PC-3 (cell line): ENCODE measurements around the gene FAM168A. TPM values are rescaled to one million over a fixed set of nuclear protein-coding genes. Genes with fewer than 3 reads are reported as not detected.
A peak's percentile ranks its signal among the peaks of the same experiment; 100 is the strongest.

Experiments
- ATAC-seq: fragments of 200-7000 bp; cut with Tn5 transposase; 2 replicates; pipeline ENCODE4 v1.9.1; 2020; ENCODE audit warnings: mild to moderate bottlenecking, moderate library complexity
- BruUV-seq: library from RNA; stranded (reverse); fragments of 400-500 nt; replicated peaks from 2 replicates; lab custom pipeline; 2021; lab: Mats Ljungman, UMichigan
- CTCF ChIA-PET: fragments of 300-600 bp; sonication (Branson Sonifier 250); formaldehyde crosslinking; loops from one replicate; lab custom pipeline; 2022; ENCODE audit warnings: antibody characterized with exemption; lab: Charles Lee
- POLR2A ChIA-PET: fragments of 300-600 bp; sonication (Branson Sonifier 250); formaldehyde crosslinking; loops from one replicate; lab custom pipeline; 2022; ENCODE audit warnings: antibody characterized with exemption; ENCODE audit not compliant: unreplicated experiment; lab: Charles Lee
- DNase-seq: peaks from one replicate; pipeline ENCODE4 v3.0.0-alpha.2; 2015
- H2AFZ ChIP-seq: fragments of 300-600 bp; sonication (generic); 2 replicates; pipeline ENCODE4 v1.6.0; 2016; ENCODE audit warnings: antibody characterized with exemption, low read length
- H3F3A ChIP-seq: fragments of 300-600 bp; sonication (generic); one replicate; pipeline ENCODE4 v1.6.0; 2017; ENCODE audit warnings: antibody characterized with exemption, low read length, control low read depth, mild to moderate bottlenecking; ENCODE audit not compliant: unreplicated experiment
- H3K27ac ChIP-seq: fragments of 300-600 bp; sonication (generic); 2 replicates; pipeline ENCODE4 v1.5.1; 2016; ENCODE audit warnings: mild to moderate bottlenecking, low read length
- H3K27me3 ChIP-seq: fragments of 300-600 bp; sonication (generic); 2 replicates; pipeline ENCODE4 v1.6.1; 2016; ENCODE audit warnings: low read length, mixed read lengths
- H3K36me3 ChIP-seq: fragments of 300-600 bp; sonication (generic); 2 replicates; pipeline ENCODE4 v1.6.1; 2016; ENCODE audit warnings: low read depth, mixed run types, low read length, mixed read lengths
- H3K4me1 ChIP-seq: fragments of 300-600 bp; sonication (generic); 2 replicates; pipeline ENCODE4 v1.5.1; 2016; ENCODE audit warnings: low read length; ENCODE audit not compliant: insufficient read depth
- H3K4me2 ChIP-seq: fragments of 300-600 bp; sonication (generic); 2 replicates; pipeline ENCODE4 v1.6.0; 2016; ENCODE audit warnings: low read length
- H3K4me3 ChIP-seq: fragments of 300-600 bp; sonication (generic); 2 replicates; pipeline ENCODE4 v1.5.1; 2016; ENCODE audit warnings: mild to moderate bottlenecking, low read length, mixed read lengths
- H3K79me2 ChIP-seq: fragments of 300-600 bp; sonication (generic); 2 replicates; pipeline ENCODE4 v1.6.1; 2017; ENCODE audit warnings: low read length, mixed read lengths
- H3K9ac ChIP-seq: fragments of 300-600 bp; sonication (generic); 2 replicates; pipeline ENCODE4 v1.6.0; 2016; ENCODE audit warnings: mild to moderate bottlenecking, low read length
- H3K9me2 ChIP-seq: fragments of 300-600 bp; sonication (generic); replicated peaks from 2 replicates; pipeline ENCODE4 v1.6.1; 2016; ENCODE audit warnings: mixed run types, low read length, mixed read lengths
- H3K9me3 ChIP-seq: fragments of 300-600 bp; sonication (generic); 2 replicates; pipeline ENCODE4 v1.6.1; 2016; ENCODE audit warnings: low read length, mixed read lengths
- H4K20me1 ChIP-seq: fragments of 300-600 bp; sonication (generic); 2 replicates; pipeline ENCODE4 v1.6.1; 2016; ENCODE audit warnings: low read length, mixed read lengths
- EZH2 ChIP-seq: fragments of 300-600 bp; sonication (generic); IDR thresholded peaks from one replicate; pipeline ENCODE4 v1.6.1; 2017; ENCODE audit warnings: antibody characterized with exemption, mild to moderate bottlenecking, low read length; ENCODE audit not compliant: unreplicated experiment
- EZH2phosphoT487 ChIP-seq: fragments of 300-600 bp; sonication (generic); IDR thresholded peaks from 2 replicates; pipeline ENCODE4 v1.6.1; 2018; ENCODE audit warnings: mild to moderate bottlenecking, antibody characterized with exemption, low read length, borderline replicate concordance
- intact Hi-C: fragments of 100-400 bp; cut with micrococcal nuclease; formaldehyde crosslinking; loops from 2 replicates; pipeline ENCODE4 v1.9.0; 2023
- total RNA-seq: library from RNA; depleted of rRNA; stranded (reverse); fragments of >200 nt; gene quantifications from 2 replicates; pipeline ENCODE4 v1.2.3, GENCODE V29; 2014; rRNA removed
- TF ChIP-seq, protein P1 (sequence below): fragments of 300-600 bp; sonication (generic); conservative IDR thresholded peaks from 2 replicates; pipeline ENCODE4 v1.5.1; 2017; ENCODE audit warnings: antibody characterized with exemption, low read depth, mild to moderate bottlenecking, low read length

FAM168A gene
- total RNA-seq, 1 experiment from 2014 or later: 24.5 TPM

- TF ChIP-seq EZH2phosphoT487 (no peak), EZH2 (no peak)
- TF ChIP-seq, protein P1, sequence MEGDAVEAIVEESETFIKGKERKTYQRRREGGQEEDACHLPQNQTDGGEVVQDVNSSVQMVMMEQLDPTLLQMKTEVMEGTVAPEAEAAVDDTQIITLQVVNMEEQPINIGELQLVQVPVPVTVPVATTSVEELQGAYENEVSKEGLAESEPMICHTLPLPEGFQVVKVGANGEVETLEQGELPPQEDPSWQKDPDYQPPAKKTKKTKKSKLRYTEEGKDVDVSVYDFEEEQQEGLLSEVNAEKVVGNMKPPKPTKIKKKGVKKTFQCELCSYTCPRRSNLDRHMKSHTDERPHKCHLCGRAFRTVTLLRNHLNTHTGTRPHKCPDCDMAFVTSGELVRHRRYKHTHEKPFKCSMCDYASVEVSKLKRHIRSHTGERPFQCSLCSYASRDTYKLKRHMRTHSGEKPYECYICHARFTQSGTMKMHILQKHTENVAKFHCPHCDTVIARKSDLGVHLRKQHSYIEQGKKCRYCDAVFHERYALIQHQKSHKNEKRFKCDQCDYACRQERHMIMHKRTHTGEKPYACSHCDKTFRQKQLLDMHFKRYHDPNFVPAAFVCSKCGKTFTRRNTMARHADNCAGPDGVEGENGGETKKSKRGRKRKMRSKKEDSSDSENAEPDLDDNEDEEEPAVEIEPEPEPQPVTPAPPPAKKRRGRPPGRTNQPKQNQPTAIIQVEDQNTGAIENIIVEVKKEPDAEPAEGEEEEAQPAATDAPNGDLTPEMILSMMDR: no peak
- CTCF ChIA-PET: no interaction called here
- H3K4me1 ChIP-seq: no peaks in the 10 kb centered on the region
- no peak overlapping the region for H3K9ac ChIP-seq
- H3K9me2 ChIP-seq: no peaks in the 10 kb centered on the region
- POLR2A ChIA-PET: no interaction called here
- H3K36me3 ChIP-seq: no peaks in the 10 kb centered on the region
- H2AFZ ChIP-seq: no peak overlapping the region
- DNase-seq (no peak), ATAC-seq (no peak)
- no peak overlapping the region for H3K4me3 ChIP-seq
- H4K20me1 ChIP-seq: no peaks in the 10 kb centered on the region
- H3F3A ChIP-seq: no peaks in the 10 kb centered on the region
- H3K4me2 ChIP-seq: no peak overlapping the region
- no TSS peak for BruUV-seq
- H3K9me3 ChIP-seq: no peaks in the 10 kb centered on the region
- H3K79me2 ChIP-seq: no peaks in the 10 kb centered on the region
- intact Hi-C loops: no loop called here
- H3K27me3 ChIP-seq: no peaks in the 10 kb centered on the region
- H3K27ac ChIP-seq: no peak overlapping the region
Observed at GRCh38 chr11:73353422-73353821, 244.5 kb downstream of the FAM168A start.

DNA sequence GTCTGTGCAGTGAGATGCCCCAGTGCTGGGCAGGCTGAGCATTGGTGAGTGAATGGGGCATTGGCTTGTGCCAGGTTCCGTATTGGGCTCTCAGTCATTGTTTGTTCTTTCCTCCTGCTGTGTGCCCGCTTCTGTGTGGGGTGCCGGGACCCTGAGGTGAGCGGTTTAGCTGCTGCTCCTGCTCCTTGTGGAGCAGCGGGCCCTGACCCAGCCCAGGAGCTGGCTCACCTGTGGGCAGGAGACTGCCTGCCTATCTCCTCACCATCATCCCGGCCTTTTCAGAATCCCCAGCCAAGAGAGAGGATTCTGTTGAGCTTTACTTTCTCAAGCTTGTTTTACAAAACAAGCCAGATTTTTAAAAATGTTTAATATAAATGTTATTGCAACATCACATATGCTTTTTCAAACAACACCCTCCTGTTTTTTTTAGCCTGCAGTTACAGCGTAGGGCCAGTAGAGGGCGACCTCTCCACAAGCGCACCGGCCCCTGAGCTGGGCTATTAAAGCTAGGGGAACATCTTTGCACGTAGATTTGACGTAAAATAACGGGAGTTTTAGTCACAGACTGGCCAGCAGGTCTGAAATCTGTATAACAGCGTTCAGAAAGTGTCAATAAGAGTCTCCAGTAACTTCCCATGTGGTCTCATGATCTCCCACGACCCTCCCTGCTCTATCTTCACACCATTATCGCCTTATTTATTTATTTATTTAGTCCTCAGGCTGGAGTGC lies 246.8 kb downstream of the FAM168A start:
- peak overlapping the region; percentile 63 for H2AFZ ChIP-seq
- ChIA-PET POLR2A (interaction anchor here (0.6 kb wide), 2 partner anchors 10 to 44 kb away, joined by 3 to 4 read pairs; no protein-coding TSS in a partner anchor), CTCF (interaction anchor here (0.6 to 1.7 kb wide), 19 partner anchors 9 to 880 kb away, joined by 3 to 55 read pairs (median 5); partner anchors contain the start of gene FCHSD2)
- no peak overlapping the region for H3K27ac ChIP-seq
- H3K4me3 ChIP-seq: peak overlapping the region; percentile 18; the same call in 1 of the 2 replicates
- intact Hi-C loops: loop anchor here (1.0 kb wide), 3 partner anchors 25 to 310 kb away; partner anchors contain the start of gene RELT
- no peaks in the 10 kb centered on the region for H3K27me3 ChIP-seq
- no peaks in the 10 kb centered on the region for H4K20me1 ChIP-seq
- ATAC-seq (peak; percentile 79), DNase-seq (peak; percentile 81)
- peak overlapping the region; percentile 58 for H3K4me2 ChIP-seq
- H3K79me2 ChIP-seq: no peaks in the 10 kb centered on the region
- BruUV-seq: no TSS peak
- no peak overlapping the region for H3K9ac ChIP-seq
- TF ChIP-seq, protein P1: peak; percentile 99
- no peak for TF ChIP-seq EZH2phosphoT487
- TF ChIP-seq EZH2: no peak
- no peaks in the 10 kb centered on the region for H3K9me3 ChIP-seq
- no peaks in the 10 kb centered on the region for H3K36me3 ChIP-seq
- no peaks in the 10 kb centered on the region for H3K4me1 ChIP-seq
- no peaks in the 10 kb centered on the region for H3F3A ChIP-seq
- no peaks in the 10 kb centered on the region for H3K9me2 ChIP-seq

Other genes starting within 250 kb of the FAM168A start
- 24.5 and 34.0 TPM in 2 replicates for gene RELT, start 221.7 kb downstream of the FAM168A start, total RNA-seq
- gene PLEKHB1, start 48.5 kb upstream of the FAM168A start, total RNA-seq: 4.6 and 10.6 TPM in 2 replicates
- 97.9 and 109 TPM in 2 replicates for gene RAB6A, start 163.0 kb upstream of the FAM168A start, total RNA-seq
- gene MRPL48, start 189.8 kb upstream of the FAM168A start, total RNA-seq: 48.0 and 80.8 TPM in 2 replicates